HG02798 (cell line): ENCODE data around the gene PRKRA.
"Not testable (repeated sequence)": the region's sequence is repeated elsewhere in the genome, so short reads cannot be mapped to it uniquely, and the experiment has no call there.

Experiments
- ATAC-seq: cut with Tn5 transposase; IDR thresholded peaks from one replicate; pipeline ENCODE4 v1.9.1; 2021; ENCODE audit warnings: mild to moderate bottlenecking; ENCODE audit not compliant: unreplicated experiment, poor library complexity

Gene PRKRA

DNA sequence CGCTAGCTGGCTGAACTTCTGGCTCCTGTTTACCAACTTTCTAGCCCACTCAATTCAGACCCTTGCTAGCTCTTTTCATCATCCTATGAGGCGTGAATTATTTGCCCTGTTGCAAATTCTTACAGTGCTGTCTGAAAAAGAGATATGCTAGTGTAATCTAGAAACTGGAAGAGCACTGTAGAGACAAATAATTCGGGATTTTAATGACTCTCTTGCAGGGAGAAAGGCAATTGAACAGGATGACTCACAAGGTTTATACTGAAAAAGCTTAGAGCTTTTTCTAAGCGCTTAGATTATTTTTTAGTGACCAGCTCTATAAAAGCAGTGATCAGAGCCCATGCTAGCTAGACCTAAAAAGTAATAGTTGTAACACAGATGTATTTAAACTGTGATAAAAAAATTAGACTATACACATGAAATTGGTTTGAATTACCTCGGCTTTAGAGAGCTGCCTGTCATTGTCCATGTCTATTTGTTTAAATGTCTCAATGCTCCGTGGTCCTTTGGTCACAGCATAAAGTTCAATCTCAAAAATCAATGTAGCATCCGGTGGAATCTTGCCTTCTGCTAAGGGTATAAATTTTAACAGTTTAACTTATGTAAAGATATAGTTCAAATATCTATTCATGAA lies 18.4 kb upstream of the PRKRA start:
- no peak for ATAC-seq

DNA sequence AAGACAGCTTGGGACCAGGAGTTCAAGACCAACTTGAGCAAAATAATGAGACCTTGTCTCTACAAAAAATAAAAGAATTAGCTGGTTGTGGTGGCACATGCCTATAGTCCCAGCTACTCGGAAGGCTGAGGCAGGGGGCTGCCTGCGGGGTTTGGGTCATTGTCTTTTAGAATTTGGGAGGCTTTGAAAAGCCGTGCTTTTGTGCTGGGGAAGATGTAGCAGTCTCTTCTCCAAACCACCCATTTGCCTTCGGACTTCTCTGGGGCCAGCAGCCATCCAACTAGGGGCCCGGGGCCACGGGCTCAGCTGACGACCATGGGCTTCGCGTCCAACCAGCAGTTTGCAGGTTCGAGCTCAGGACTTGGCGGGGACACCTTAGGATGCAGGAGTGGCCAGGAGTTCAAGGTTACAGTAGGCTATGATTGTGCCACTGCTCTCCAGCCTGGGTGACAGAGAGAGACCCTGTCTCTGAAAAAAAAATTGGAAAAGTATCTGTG lies 6.5 kb upstream of the PRKRA start:
- ATAC-seq, result no peak

DNA sequence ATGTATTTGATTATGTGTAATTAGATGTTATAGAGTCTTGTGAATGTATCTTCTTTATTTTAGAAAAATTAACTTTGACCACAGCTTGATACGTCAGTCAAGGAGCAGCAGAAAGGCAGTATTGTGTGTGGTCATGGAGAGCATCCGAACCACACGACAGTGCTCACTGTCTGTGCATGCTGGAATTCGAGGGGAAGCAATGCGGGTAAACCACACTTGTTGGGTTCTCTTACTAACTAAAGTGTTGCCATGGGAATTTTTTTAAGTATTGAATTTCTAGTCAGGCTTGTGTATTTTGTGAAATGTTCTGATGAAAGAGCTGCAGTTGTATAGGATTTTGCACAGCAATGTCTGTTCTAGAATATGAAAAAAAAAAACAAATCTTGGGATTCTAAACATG lies 5.0 kb upstream of the PRKRA start:
- ATAC-seq, result no peak

DNA sequence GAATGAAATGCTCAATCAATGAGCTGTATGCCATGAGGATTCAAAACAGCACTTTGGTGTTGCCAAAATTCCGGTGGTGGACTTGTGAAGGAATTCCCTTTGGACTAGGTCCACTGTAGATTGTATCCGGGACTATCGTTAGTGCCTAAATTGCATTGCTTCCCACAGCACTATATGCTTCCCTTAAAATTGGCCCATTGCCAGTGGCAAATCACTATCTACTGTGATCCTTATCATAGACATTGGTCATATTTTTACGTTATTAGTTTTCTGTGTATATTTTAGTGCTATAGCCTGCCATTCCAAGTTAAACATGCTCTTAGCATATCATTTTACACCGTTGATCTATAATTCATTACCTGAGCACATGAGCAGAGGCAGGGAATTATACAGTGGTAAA lies 1.9 kb upstream of the PRKRA start:
- ATAC-seq, result no peak

DNA sequence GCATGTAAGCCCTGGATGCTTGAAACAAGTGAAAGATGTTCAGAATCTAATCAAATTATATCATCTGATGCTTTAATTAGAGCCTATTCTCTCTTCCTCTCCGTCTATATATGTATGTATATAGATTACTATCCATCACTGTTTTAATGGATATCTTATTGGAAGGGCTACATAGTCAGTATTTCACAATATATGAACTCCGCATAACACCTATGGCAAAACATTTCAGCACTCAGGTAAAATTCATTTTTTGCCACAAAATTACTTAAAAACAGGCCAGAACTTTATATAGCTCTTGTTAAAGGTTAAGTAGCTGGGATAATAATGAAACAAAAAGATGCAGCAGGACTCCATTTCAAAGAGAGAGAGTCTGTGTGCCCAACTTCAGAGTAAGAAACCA lies 1.4 kb upstream of the PRKRA start:
- ATAC-seq, result no peak

DNA sequence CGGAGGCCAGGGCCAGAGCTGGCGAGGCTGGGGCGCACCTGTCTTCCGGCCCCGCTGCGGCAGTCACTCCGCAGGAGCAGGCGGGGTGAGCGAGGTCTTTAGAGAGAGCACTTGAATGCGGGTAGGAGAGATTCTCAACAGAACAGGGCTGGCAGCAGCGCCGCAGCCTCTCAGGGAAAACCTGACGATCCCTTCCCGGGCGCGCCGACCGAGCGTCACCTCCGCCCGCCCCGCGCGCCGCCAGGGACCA lies 526 bp downstream of the PRKRA start:
- peak; percentile 47 for ATAC-seq

DNA sequence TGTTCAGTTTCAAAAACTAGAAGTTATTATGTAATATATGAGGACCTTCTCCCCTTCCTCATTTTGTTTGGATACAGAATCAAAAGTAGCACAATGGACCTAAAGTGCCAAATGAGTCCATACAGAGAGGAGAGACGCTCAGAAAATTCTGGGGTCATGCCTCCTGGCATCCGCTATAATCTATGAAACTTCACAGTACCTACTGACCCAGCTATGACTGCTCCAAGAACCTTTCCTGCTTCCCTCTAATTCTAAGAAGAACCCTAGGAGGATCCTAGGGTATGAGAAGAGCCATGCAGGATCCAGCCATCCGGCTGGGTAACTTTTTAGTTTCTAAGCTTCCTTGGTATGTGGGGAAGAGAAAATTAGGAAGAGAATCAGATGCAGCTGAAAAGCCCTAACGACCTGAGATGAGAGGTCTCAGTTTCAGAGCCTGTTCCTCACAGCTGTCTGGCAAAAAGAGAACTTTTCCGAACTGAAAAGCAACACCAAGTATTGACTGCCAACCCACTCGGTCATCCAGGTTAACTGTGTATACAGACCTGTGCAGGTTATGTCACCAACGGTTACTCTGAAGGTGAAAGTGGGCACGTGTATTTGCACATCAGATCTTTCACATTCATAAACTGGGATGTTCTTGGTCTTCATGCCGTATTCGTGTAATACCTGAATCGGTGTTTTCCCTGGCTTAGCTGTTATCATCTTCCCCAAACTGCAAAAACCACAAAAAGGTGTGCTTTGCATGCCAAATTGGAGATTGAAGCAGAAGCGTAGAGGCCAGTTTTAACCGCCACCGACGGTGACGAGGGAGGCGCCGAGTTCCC lies 1.1 kb downstream of the PRKRA start:
- ATAC-seq, result no peak

DNA sequence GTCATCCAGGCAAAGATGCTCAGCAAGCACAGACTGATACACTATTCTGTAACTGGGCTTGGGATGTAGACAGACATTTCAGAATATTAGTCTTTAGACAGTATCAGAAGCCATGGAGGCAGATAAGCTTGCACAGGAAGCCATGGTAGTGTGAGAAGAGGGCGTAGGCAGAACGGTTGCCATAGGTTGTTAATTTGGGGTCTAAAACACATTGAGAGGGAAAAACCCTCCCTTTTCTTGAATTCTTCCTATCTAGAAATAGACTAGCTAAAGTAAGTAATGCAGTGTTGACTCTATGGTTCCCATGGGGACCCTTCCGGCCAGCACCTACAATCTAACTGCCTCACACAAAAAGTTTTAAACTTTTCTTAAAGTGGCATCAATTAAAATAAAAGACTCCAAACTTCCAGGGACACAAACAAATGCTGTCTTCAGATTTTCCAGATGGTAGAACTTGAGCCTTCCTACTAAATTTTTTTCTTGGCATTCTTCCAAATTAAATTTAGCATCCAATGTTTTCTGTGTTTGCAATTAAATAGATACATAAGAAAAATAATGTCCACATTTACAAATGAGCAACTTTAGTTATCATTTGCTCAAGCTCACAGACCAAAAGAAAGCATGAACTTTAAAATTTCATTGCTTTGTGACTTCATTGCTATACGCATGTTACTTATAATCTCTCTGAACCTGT lies 1.9 kb downstream of the PRKRA start:
- no peak for ATAC-seq

DNA sequence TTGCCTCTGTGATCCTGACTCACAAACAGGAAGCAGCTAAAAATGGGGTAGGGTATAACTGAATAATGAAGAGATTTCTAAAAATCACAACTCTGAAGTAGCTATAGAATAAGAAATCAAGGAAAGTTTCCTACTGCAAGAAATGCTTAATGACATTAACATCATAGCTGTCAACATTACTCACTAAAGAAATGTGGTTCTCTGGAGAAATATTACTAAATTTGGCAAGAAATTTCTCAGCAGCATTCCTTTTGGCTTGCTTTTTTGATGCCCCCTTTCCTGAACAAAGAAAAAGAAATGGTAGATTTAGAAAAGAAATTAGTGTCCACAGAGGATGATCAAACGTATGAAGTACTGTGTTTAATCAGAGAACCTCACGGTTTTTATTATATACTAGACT lies 9.5 kb downstream of the PRKRA start:
- no peak for ATAC-seq

DNA sequence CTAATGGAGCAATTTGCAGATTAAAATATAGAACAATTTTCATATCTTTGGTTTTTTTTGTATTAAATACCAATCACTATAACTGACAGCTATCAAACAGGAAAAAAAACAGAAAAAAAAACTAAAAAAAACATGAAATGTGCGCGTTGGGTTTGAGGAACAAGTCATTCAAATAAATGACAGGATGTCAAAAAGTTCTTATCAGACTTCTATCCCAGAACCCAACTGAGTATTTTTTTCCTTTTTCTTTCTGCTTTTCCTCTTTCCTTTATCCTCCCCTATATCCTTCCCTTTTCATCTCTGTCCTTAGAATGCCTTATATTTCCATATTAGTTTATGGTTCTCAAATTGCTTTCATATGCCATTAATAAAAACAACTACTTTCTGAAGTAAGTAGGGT lies 14.3 kb downstream of the PRKRA start:
- no peak for ATAC-seq

DNA sequence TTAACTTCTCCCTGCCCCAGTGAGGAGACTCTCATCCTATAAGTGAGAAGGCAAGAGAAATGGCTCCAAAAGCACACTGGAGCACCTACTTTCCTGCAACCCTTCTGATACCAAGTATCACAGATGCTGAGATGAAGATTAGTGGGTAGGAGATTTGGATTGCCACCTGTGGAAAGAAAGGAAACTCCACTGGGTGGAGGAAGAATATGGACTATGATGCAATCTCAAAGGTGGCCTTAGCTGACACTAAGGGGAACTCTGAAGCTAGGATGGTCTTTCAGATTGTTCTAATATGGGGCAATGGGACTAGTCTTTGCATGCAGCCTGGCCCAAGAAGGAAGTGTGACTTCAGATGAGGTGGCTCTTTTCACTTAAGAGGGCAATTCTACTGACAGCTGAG lies 21.6 kb downstream of the PRKRA start:
- ATAC-seq, result no peak

DNA sequence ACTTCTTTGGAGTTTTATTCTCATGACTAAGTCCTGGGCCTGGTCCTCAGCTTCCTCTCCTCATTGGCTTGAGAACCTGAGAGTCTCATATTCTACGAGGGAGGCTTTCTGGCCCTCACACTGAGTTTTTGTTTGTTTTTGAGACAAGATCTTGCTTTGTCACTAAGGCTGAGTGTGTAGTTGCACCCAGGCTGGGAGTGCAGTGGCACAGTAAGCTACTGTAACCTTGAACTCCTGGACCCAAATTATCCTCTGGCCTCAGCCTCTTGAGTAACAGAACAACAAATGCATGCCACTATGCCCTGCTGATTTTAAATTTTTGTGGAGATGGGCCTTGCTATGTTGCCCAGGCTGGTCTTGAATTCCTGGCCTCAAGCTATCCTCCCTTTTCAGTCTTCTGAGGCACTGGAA lies 22.6 kb downstream of the PRKRA start:
- ATAC-seq, result no peak

DNA sequence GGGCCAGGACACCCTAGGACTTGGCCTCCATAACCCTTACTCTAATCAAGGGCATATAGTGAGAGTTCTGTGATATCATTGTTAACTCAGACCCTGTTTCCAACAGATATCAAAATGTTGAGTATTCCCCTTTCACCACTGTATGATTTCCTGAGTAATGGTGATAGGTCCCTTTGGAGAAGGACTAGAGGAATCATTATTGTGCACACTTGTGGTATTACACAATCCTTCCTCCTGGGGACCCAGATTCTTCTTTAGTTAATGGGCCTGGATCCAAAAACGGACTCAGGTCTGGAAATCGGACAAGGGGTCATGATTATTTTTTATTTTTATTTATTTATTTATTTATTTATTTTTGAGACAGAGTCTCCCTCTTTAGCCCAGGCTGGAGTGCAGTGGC lies 23.5 kb downstream of the PRKRA start:
- ATAC-seq, result no peak

DNA sequence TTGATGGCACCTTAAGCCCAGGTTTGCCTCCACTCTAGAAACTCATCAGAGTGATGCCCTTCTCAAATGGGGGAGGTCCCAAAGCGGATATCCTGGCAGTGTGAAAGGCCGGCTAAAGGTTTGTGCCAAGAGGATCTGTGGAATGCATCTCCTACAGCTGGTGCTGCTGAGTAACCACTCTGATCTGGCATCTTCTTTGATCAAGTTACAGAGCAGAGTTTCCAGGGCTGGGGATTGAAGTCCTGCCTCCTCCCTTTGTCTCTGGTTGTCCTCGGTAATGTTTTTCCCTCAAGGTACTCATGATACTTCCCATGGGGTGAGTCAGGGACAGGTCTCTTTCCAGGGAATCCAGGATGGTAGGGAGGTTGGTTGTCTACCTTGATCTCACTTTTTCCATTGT lies 24.6 kb downstream of the PRKRA start:
- ATAC-seq, result no peak

DNA sequence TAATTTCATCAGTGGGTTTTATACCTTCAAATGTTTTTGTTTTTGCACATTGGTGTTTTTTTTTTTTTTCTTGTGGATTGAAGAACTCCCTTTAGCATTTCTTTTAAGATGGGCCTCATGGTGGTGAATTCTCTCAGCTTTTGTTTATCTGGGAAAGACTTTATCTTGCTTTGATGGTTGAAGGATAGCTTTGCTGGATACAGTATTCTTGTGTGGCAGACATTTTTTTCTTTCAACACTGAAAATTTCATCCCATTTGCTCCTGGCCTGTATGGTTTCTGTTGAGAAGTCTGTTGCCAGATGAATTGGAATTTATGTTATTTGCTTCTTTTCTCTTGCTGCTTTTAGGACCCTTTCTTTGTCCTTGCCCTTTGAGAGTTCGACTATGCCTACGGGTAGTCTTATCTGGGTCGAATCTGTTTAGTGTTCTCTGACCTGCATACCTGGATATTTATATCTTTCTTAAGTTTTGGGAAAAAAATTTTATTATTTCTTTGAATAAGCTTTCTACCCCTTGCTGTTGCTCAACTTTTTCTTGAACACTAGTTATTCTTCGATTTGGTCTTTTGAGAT lies 25.6 kb downstream of the PRKRA start:
- no peak for ATAC-seq

DNA sequence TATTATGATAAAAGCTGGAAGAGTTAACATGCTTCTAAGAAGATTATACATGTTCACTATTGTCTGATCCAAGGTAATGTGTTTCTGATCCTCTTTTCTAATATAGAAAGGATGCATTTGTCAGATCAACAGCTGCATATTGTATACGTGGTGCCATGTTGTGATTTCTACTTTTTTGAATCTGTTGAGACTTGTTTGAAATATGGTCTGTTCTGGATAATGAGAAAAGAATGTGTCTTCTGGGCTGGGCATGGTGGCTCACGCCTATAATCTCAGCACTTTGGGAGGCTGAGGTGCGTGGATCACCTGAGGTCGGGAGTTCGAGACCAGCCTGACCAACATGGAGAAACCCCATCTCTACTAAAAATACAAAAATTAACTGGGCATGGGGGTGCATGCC lies 27.2 kb downstream of the PRKRA start:
- ATAC-seq, result not testable (repeated sequence)

DNA sequence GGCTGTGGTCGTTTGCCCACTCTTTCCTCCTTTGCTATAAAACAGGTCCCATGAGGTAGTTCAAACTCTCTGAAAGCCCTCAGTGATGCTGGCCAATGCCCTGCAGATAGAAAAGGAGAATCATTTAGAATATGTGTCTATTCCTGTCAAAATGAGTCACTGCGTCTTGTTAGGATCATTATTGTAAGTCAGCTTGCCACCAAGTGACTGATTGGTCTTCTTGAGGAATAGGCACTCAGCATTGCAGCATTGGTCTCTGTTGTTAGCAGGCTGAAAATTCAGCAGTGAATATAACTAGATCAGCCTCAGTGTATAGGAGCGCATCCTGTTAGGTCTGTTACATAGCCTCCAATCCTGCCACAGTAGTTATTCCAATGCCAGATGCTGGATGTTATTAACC lies 28.9 kb downstream of the PRKRA start:
- ATAC-seq, result no peak

DNA sequence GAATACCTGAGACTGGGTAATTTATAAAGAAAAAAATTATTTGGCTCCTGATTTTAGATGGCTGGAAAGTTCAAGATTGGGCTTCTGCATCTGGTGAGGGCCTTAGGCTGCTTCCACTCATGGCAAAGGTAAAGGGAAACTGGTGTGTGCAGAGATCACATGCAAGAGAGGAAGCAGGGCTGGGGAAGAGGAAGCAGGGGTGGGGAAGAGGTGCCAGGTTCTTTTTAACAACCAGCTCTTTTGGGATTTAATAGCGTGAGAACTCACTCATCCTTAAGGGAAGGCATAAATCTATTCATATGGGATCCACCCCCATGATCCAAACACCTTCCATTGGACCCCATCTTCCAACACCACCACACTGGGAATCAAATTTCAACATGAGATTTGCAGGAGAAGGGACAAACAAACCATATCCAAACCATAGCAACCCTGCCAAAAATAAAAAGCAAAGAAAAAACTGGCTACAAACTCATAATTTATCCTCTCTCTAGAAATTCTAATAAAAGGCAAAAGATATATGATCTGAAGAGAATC lies 30.4 kb downstream of the PRKRA start:
- ATAC-seq, result no peak

DNA sequence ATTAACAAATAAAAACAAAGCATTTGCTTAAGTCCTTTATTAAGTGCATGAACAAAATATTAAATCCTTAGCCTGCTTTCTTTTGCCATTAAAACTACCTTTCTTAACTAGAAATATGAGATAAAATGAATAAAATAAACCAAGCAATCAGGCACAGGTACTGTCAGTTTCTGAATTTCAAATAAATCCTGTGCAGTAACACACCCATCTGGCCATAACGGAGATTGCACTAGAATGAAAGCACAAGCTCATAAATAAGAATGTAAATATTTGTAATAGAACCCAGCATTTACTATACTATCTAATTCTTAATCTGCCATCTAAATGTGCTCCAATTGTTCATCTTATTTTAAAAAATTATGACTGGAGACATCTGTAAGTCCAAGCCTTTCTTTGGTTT lies 31.9 kb downstream of the PRKRA start:
- ATAC-seq, result no peak

DNA sequence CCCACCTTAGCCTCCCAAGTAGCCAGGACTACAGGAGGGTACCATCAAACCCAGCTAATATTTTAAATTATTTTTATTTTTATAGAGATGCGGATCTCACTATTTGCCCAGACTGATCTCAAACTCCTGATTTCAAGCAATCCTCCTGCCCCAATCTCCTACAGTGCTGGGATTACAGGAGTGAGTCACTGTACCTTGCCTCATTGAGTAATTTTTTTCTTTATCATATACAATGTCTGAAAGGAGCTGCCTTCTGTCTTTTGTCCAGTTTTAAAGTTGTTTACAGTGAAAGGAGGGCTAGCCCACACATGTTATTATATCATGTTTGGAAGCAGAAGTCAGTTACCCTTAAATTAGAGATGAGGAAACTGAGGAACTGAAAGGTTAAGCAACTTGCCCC lies 32.5 kb downstream of the PRKRA start:
- no peak for ATAC-seq

DNA sequence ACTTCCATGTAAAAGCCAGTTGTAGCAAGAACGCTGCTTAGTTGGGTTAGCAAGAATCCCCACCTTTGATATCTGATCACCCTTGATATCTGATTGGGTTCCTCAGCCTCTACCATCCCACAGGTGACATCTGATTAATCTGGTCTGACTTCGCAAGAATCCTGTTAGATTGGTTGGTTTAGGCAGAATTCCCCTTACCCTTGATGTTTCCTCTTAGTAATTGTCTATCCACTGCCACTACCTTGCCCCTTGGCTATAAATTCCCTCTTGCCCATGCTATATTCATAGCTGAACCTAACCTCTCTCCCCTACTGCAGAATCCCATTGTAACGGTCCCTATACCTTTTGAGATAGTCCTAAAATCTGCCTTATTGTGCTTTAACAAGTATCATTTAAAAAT lies 33.1 kb downstream of the PRKRA start:
- ATAC-seq, result no peak
